22Rv1 (cell line): ENCODE data around the gene MTERF4.

ENCODE experiments used
- H3K27ac ChIP-seq: fragments of 450-650 bp; 2 replicates; pipeline ENCODE4 v1.5.1; 2017
- CTCF ChIP-seq: fragments of 450-650 bp; IDR thresholded peaks from 2 replicates; pipeline ENCODE4 v1.5.1; 2017; ENCODE audit warnings: mild to moderate bottlenecking
- ZFX ChIP-seq: fragments of 450-650 bp; IDR thresholded peaks from 2 replicates; pipeline ENCODE4 v1.6.1; 2017; ENCODE audit warnings: antibody characterized with exemption, borderline replicate concordance

The MTERF4 gene

DNA sequence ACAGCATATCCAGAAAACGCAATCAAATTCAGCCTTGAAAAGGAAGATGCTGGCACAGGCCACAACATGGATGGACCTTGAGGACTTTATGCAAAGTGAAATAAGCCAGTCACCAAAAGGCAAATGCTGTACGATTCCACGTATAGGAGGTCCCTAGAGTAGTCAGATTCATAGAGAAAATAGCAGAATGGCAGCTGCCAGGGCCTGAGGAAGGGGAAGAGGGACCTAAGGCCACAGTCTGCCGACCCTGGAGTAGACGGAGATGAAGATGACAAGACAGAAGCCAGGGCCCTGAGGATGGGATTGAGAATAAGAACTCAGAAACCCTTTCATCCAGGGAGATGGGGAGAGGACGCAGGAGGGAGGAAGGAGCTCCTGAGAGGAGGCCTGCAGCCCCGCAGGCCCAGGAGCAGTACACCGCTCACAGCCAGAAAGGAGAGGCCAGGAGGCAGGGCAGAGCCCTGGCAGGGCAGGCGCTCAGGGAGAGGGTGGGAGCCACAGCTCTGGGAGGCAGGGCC lies 8.1 kb upstream of the MTERF4 start:
- no peak for TF ChIP-seq ZFX
- no peak for TF ChIP-seq CTCF
- peak overlapping the region; percentile 48 for H3K27ac ChIP-seq

- TF ChIP-seq ZFX (no peak), CTCF (no peak)
- H3K27ac ChIP-seq = peak overlapping the region; percentile 48
Observed at GRCh38 chr2:241109210-241110088, 7.4 kb upstream of the MTERF4 start.

- TF ChIP-seq CTCF (no peak), ZFX (no peak)
Observed at GRCh38 chr2:241108271-241109209, 6.5 kb upstream of the MTERF4 start.

GRCh38 chr2:241107031-241107783 lies 5.1 kb upstream of the MTERF4 start:
- TF ChIP-seq ZFX (no peak), CTCF (no peak)

More at GRCh38 chr2:241108271-241109209, 6.5 kb upstream of the MTERF4 start:
- peak overlapping the region; percentile 100 for H3K27ac ChIP-seq

DNA sequence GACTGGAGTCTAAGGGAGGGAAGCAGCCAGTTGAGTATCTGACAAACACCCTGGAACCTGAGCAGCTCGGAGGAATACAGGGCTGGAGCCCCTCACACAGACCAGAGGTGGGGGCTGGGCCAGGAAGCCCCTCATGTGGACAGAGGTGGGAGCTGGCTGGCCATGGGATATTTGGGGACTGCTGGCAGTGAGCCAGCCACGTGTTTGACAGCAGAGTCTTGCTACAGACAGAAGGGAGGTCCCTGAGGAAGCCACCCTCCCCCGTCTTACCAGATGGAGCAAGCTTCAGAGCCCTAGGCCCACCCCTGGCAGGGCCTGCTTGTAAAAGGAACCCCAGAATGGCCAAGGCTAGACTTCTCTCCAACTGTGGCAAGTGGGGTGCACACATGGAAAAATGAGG lies 3.6 kb upstream of the MTERF4 start:
- H3K27ac ChIP-seq = peak overlapping the region; percentile 100
- TF ChIP-seq CTCF (no peak), ZFX (no peak)

More at GRCh38 chr2:241107031-241107783, 5.1 kb upstream of the MTERF4 start:
- H3K27ac ChIP-seq = peak overlapping the region; percentile 100

GRCh38 chr2:241104611-241105010 lies 2.5 kb upstream of the MTERF4 start:
- peak overlapping the region; percentile 100 for H3K27ac ChIP-seq

DNA sequence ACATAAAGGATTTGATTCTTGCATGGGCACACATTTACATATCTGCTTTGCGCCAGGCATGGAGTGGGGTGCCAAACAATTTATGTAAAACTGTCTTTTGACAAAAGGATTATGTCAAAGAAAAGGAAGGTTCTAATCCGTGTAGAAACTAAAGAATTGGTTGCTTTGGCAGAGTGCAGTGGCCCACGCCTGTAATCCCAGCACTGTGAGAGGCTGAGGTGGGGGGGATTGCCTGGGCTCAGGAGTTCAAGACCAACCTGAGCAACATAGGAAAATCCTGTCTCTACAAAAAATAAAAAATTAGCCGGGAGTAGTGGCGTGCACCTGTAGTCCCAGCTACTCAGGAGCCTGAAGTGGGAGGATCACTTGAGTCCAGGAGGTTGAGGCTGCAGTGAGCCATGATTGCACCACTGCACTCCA lies 1.1 kb upstream of the MTERF4 start:
- no peak for TF ChIP-seq ZFX
- no peak for TF ChIP-seq CTCF
- peak overlapping the region; percentile 100 for H3K27ac ChIP-seq
